Measurements from ENCODE around the gene PAQR3.
"Not testable (repeated sequence)": the region's sequence is repeated elsewhere in the genome, so short reads cannot be mapped to it uniquely, and the experiment has no call there.

PAQR3 gene

DNA sequence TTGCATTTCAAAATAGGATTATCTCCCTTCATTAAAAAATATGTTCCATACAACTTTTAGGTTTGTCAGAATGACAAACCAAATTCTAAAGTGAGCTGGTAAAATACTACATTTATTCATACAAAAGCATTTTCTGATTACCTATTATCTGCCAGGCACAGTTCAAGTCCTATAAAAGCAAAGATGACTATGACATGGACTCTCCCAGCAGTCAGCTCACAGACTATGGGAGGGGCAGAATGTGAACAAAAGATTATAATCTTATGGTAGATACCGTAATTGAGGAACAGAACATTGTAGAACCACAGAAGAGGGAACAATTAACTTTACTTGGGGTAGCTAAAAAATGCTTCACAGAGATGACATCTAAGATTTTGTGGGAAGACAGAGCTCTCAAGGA is 12.4 kb downstream of the PAQR3 start:
- no peak for DNase-seq (ENCODE audit: low spot score)

DNA sequence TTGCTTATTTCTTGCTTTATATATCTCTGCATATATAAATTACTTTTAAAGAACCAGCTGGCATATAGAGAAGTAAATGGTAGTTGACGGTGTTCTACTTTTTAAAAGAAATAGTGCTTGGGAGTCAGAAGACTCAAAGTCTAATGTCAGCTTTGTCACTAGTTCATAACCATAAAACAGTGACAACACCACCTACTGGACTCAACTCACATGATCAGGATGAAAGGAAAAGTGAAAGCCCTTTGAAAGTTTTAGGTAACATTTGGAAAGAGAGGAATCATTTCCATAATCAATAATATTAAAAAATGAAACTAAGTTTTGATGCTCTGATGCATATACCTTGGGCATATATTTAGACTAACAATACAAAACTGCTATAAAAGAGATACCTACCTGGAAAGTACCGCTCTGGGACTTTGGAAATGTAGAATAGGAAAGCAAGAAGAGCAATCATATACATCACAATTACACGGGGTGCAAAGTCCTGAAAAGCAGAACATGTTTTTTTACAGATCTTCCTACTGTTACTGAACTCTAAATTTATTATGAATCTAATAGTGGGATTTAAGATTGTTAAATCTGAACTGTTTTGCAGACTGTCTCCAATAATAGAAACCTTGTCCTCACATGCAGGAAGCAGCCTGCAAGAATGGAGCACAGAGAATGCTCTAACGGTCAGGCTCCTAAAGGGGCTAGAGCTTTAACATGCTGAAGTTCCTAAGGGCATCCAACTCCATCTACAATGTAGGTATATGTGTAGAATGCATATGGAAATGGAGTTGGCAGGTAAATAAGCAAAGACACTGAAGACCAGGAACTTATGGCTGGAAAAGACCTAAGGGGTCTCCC is 15.6 kb downstream of the PAQR3 start:
- DNase-seq (ENCODE audit: low spot score) = no peak

DNA sequence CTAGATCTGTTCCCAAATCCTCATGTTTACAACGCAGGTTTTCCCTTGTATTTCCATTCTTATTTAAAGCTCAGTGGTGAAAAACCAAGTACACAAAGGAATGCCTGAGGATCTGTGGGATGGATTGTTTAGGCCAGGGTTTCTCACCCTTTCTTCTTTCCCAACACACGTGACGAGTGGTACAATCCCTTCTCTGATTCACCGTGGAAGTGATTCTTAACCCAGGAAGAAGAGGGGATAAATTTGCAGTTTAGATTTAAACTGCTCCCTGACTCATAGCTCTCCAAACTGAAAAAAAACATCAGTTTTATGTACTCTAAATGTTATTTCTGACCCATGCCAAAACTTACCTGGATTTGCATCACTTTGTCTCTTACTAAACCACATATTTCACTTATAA is 17.0 kb downstream of the PAQR3 start:
- no peak for DNase-seq (ENCODE audit: low spot score)

DNA sequence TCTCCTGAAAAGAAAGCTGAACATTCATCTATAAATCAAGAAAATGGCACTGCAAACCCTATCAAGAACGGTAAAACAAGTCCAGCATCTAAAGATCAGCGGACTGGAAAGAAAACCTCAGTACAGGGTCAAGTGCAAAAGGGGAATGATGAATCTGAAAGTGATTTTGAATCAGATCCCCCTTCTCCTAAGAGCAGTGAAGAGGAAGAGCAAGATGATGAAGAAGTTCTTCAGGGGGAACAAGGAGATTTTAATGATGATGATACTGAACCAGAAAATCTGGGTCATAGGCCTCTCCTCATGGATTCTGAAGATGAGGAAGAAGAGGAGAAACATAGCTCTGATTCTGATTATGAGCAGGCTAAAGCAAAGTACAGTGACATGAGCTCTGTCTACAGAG is 28.6 kb downstream of the PAQR3 start:
- no peak for DNase-seq (ENCODE audit: low spot score)

DNA sequence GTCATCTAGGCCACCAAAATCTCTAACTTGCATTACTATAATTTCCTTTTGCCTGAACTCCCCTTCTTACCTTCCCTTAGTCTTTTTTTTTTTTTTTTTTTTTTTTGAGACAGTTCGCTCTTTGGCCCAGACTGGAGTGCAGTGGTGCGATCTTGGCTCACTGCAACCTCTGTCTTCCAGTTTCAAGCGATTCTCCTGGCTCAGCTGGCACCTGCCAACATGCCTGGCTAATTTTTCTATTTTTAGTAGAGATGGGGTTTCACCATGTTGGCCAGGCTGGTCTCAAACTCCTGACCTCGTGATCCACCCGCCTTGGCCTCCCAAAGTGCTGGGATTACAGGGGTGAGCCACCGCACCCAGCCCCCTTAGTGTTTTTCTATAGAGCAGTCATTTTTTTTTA is 30.3 kb downstream of the PAQR3 start:
- not testable (repeated sequence) for DNase-seq (ENCODE audit: low spot score)

DNA sequence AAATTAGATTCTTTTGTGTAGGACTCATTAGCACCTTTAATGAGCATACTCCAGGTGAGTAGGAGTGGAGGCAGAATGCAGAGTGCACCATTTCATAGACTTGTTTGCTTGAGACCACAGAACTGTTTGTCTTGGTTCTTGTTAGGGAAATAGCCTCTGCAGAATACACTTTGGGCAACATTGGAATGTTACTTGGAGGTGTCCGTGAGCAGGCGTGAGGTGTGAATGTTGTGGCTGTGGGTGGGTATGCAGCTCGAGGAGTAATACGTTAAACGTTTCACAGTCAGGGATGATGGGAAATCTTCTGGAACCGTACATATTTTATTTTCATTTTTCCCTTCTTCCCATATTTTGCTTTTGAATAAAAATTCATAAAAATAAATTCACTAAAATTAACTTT is 31.6 kb downstream of the PAQR3 start:
- no peak for DNase-seq (ENCODE audit: low spot score)

DNA sequence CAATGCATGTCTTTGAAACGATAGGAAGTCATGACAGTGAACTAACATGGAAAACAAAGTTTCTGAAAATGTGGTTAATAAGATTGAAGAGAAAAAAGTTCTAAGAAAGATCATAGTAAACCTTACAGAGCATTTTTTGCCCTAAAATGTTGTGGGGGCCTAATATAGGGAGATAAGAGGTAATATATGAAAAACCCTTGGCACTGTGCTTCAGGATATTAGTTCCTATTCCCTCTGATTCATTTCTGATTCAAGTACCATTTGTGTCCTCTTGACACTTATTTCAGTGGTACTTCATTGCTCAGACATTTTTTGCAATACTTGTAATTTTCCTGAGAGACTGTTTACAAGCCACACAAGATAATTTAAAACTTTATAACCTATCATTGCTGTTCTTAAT is 35.1 kb downstream of the PAQR3 start:
- no peak for DNase-seq (ENCODE audit: low spot score)

DNA sequence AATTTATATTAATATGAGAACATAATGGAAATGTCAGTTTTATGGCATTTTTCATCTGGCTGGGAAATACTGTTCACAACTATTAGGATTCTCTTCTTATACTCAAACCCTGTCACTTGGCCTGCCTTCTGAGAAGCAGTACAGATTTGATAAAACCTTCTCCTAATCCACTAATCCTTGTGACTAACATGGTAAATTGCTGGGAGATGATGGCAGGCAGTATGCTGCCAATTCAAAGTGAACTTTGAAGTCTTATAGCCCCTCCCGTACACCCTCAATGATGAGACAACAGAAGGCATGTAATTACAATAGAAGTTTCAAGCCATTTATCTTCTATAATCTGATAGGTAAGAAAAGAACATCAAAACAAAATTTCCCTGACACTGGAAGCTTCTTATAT is 36.9 kb downstream of the PAQR3 start:
- DNase-seq (ENCODE audit: low spot score) = peak; percentile 68

DNA sequence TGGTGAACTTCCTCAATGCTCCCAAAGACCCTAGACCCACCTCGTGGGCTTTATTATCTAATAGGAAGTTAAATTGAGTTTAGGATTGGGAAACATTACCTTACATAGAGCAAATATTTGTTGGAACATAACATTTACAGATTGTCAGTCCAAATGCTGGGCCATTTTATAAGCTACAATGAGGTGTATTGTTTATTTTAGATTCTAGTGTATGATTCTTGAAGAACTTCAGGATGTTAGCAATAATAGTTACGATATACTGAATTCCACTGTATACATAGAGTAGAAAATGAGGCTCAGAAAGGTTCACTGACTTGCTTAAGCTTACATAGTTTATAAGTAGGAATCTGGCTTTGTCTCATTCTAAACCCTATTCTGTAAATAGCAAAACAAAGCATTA is 37.4 kb downstream of the PAQR3 start:
- DNase-seq (ENCODE audit: low spot score) = no peak

DNA sequence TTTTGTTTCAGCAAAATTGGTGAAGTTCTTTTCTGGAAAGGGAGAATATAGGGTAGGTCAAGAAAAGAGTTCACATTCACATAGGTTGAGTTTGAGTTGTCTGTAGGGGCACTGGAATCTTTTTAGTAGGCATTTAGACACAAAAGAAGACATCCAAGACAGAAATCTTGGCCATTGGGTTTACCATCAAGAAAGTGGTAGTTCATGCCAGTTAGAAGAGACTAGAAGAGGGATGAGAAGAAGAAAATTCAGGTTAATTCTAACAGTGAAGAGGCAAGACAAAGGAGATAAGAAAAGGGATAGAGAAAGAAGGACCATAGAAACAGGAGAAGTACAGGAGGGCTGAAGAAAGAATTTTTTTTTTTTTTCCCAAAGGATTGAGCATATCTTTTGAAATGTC is 39.9 kb downstream of the PAQR3 start:
- no peak for DNase-seq (ENCODE audit: low spot score)

DNA sequence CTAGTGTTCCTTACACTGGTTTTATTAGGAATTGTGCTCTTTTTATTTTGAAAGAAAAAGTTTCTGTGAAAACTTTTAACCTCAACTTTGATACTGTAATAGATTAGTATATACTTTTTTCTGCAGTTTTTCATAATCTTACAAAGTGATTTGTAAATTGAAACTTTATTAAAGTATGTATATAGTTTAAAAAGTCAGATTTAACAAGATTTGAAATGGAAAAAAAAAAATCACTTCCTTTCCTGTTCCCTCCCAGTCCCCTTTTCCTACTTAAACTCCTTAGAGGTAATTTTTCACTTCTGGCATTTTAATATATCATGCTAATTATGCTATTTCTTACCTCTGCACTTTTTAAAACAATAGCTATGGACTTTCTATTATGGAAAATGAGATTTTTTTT is 49.3 kb downstream of the PAQR3 start:
- DNase-seq (ENCODE audit: low spot score) = no peak

DNA sequence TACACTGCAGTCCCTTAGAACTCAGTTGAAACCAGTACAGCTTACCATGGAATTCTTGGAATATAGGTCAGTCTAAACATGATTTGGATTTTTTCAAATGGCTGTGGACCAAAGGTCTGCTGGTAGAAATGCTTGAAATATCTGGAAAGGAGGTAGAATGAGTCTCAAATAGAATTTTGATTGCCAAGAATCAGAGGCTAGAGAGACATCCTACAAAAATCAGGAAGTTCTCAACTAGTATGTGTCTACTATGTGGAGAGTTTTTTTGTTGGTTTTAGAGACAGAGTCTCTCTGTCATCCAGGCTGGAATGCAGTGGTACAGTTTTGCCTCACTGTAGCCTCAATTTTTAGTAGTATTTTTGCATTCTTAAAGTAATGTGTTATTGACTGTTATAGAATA is 53.6 kb downstream of the PAQR3 start:
- no peak for DNase-seq (ENCODE audit: low spot score)

DNA sequence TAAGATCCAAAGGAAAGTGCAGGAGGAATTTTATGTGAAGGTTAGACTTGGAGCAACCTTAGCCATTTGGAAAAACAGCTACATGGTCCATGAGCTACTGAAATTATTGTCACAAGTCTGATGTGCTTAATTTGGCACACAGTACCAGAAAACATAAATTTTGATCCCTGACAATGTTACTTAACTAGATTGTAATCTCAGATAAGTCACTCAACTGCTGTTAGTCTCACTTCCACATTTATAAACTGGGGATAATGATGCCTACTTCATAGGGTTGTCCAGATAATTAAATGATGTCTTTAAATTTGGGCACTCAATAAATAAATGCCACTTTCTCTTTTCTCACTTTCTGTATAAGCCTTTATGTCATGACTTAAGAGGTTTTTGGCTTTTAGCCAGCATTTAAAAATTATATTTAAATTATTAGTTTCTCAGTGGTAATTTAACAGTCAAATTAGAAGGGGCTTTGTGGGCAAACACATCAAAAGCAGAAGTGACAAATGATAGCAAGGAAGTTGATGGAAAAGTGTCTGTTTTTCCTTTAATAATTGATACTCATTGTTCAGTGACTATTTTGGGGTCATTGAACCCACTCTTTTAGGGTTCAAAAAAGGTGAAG is 58.3 kb downstream of the PAQR3 start:
- no peak for DNase-seq (ENCODE audit: low spot score)

DNA sequence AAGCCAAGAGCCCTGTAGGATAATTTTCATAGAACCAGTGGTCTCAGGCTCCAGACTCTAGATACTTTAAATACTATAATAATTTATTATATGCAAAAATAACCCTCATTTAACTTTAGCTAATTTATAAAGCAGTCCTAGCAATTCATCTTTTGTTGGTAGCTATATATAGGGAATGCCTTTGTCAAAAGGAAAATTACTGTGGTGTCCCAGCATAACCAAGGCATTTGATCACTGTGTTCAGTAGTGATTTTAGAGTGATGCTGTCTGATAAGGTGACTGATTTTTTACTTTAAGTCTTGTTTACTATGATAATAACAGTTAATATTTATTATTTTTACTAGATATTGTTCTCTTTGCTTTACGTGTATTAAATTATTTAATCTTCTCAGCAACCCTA is 61.2 kb downstream of the PAQR3 start:
- DNase-seq (ENCODE audit: low spot score) = no peak

DNA sequence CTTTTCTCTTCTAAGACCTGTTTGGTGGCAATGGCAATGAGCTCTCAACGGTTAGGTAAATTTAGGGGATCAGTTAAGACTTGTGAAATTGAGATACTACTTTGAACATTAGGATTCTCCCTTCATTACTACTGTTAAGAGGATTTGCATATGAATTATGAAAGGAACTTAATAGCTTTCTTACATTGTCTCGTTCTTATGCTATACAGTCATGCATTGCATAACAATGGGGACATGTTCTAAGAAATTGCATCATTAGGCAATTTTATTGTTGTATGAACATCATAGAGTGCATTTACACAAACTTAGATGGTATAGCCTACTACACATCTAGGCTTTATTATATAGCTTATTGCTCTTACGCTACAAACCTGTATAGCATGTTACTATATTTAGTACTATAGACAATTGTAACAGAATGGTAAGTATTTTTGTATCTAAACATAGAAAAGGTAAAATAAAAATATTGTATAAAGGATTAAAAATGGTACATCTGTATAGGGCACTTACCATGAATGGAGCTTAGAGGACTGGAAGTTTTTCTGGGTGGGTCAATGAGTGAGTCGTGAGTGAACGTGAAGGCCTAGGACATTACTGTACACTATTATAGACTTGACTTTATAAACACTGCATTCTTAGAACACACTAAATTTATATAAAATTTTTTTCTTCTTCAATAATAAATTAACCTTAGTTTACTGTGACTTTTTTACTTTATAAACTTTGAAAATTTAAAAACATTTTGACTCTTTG is 62.5 kb downstream of the PAQR3 start:
- no peak for DNase-seq (ENCODE audit: low spot score)

DNA sequence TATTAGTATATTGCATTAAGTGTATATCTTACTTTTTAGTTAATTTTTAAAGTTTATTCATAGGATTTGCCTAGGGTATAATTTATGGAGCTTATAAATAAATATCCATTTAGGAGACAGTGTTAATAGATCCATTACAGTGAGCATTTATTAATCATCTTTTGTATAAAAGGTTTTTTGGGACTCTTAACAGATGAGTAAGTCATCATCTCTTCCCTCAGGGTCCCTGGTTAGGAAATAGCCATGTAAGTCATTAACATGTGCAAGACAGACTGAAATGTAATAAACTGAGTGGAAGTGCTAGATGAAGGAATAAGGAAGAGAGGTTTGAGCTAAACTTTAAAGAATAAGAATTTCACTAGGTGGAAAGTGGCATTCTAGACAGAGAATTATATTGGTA is 69.2 kb downstream of the PAQR3 start:
- DNase-seq (ENCODE audit: low spot score) = no peak

DNA sequence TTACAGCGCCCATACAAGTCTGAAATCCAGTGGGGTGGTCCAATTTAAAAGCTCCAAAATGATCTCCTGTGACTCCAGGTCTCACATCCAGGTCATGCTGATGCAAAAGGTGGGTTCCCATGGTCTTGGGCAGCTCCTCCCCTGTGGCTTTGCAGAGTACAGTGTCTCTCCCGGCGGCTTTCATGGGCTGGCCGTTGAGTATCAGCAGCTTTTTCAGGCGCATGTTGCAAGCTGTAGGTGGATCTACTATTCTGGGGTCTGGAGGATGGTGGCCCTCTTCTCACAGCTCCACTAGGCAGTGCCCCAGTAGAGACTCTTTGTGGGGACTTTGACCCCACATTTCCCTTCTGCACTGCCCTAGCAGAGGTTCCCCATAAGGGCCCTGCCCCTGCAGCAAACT is 70.5 kb downstream of the PAQR3 start:
- not testable (repeated sequence) for DNase-seq (ENCODE audit: low spot score)

DNA sequence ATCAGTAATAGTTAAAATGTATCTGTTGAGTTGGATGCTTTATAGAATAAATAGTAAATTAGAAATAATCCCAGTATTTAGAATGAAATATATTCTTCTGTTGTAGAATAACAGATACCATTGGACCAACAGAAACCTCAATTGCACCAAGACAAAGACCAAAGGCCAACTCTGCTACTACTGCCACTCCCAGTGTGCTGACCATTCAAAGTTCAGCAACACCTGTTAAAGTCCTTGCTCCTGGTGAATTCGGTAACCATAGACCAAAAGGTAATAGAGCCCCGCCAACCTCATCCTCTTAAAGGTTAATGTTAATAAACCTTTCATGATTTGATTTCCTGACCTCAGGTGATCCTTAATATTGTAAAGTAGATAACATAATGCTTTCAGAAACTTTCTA is 73.8 kb downstream of the PAQR3 start:
- DNase-seq (ENCODE audit: low spot score) = no peak

DNA sequence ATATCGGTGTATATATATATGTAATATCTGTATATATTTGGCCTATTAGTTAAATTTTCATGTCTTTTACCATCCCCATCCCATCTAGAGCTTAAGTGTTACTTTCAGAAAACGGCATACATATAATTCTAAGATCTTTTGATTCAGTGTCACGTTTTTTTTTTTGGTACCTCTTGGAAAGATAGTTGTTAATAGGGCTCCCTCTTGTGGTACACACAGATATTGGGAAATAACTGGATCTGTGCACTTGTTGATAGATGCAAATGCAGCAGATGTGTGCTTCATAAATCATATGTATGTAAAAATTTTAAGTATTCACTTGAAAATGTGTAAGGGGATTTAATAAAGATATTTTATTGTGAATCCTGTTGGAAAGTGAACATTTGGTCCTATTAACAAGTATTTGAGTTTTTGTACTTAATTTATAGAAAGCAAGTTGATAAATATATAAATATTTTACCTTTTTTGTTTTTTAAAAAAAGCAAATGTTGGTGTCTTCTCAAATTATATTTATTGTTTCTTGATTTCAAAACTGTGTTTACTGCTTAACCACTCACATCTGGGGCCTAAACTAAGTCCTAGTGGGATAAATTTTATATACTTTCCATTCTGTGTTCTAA is 74.7 kb downstream of the PAQR3 start:
- DNase-seq (ENCODE audit: low spot score) = peak; percentile 40

DNA sequence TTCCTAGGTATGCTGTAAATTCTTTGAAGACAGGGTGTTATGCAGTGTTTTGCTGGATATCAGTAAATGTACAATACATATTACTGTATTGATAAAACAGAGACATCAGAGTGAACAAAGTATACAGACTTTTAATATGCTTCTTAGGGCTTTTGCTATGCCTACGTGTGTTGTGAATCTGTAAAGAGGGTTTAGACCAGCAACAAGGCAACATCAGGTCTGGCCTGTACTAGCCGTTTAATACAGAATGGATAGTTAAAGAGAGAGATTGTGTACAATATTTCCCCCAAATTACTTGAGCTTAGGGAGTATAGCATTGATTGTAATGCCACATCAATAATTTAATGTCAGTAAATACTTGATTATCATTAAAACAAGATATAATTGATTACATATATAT is 75.2 kb downstream of the PAQR3 start:
- DNase-seq (ENCODE audit: low spot score) = no peak

DNA sequence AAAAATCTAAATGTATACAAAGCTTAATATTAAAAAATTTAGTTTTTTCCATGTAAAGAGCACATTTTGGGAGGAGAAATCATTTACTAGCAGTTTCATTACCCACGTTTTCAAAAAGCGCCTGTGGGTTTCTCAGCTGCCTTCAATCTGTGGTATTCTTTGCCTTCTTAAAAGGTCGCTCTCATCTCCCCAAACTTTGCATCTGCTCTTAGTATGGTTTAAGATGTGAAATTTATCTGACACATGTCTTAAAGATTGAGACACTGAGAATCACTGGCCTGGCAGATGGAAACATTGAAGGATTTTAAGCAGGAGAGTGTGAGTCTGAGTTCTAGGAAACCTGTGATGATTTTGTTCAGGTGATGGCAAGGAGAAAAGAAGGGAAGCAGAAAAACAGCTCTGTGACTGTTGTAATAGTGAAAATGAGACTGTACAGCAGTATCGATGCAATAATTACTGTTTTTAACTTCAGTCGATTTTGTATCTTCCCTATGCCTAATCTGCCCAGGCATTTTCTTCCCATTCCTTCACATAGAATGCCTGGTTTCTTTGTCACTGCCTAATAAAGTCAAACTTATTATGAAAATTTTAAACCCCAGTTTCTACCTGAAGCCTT is 75.9 kb downstream of the PAQR3 start:
- DNase-seq (ENCODE audit: low spot score) = no peak

DNA sequence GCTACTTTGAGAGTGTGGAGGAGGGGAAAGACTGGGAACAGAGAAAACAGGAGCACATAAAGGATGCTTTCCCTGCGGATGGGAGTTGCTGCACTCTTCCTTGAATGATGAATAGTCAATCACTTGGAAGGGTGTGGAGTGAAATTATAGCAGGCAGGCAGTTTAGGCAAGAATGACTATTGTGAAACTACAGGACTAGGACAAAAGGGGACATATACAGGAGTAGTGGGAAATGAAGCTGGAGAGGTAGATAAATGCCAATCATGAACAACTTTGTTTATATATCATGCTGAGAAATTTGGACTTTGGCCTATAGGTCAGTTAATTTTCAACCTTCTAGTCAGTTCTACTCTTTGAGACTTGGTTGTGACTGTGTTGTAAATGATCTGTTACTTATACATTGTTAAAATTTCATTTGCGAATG is 76.9 kb downstream of the PAQR3 start:
- no peak for DNase-seq (ENCODE audit: low spot score)

Measured in D341Med (cell line).